Esophagus muscularis mucosa (tissue), 3 donors: Measurements from ENCODE around the gene PLEKHF1.

ENCODE experiments used
- POLR2A ChIP-seq: fragments of 450-650 bp; IDR thresholded peaks from one replicate; pipeline ENCODE4 v1.6.1; 2017; ENCODE audit warnings: antibody characterized with exemption, moderate library complexity, mild to moderate bottlenecking, low read depth
- POLR2AphosphoS5 ChIP-seq, 2 donors: sonication (generic); formaldehyde crosslinking; IDR thresholded peaks; one replicate each; pipeline ENCODE4 v1.6.1; 2017; ENCODE audit warnings: antibody characterized with exemption in 2 of 2
- TF ChIP-seq, protein P1 (sequence below), 3 experiments: fragments of 200-600 bp in 2 of 3; fragments of 450-650 bp in 1 of 3; sonication (generic) in 2 of 3; IDR thresholded peaks; one replicate each; pipeline ENCODE4 v1.5.1; 2017 to 2019; ENCODE audit warnings: antibody characterized with exemption in 3 of 3, mild to moderate bottlenecking in 2 of 3, moderate library complexity in 1 of 3

DNA sequence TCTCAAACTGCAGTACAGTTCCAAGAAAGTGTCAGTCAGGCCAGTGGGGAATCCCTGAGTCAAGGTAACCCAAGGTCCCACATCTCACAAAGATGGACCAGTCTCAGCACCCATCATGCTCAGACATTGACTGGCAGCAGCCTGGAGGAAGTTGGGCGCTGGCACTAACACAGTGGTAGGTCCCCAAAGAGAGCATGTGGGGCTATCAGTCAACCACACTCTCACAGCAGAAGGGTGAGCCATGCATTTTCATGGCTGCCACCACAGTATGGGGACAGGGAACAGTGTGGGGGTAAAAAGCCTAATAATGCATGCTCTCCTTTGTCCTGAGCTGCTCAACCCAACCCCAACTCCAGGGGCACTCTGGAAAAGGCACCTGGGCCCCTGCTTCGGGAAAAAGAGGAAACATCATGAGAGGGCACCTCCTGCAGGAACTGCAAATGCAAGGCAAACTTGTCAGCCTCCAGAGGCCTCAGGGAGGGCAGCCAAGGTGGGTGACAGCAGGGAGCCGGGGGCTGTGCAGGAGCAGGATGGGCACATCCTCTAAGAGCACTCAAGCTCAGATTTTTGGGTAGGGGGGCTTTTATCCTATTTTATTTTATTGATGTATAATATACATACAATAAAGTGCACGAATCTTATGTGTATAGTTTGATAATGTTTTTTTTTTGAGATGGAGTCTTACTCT lies 9.5 kb upstream of the PLEKHF1 start:
- TF ChIP-seq, protein P1, sequence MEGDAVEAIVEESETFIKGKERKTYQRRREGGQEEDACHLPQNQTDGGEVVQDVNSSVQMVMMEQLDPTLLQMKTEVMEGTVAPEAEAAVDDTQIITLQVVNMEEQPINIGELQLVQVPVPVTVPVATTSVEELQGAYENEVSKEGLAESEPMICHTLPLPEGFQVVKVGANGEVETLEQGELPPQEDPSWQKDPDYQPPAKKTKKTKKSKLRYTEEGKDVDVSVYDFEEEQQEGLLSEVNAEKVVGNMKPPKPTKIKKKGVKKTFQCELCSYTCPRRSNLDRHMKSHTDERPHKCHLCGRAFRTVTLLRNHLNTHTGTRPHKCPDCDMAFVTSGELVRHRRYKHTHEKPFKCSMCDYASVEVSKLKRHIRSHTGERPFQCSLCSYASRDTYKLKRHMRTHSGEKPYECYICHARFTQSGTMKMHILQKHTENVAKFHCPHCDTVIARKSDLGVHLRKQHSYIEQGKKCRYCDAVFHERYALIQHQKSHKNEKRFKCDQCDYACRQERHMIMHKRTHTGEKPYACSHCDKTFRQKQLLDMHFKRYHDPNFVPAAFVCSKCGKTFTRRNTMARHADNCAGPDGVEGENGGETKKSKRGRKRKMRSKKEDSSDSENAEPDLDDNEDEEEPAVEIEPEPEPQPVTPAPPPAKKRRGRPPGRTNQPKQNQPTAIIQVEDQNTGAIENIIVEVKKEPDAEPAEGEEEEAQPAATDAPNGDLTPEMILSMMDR (IDR thresholded peaks at IDR 0.05): no peak
- TF ChIP-seq POLR2AphosphoS5 (IDR thresholded peaks at IDR 0.05) (no peak), POLR2A (no peak)
